HUDEP-2 (cell line): ENCODE measurements around the gene VIT.
A peak's percentile ranks its signal among the peaks of the same experiment; 100 is the strongest.

Source experiments
- DNase-seq, 76 experiments: peaks; one replicate each; lab custom pipeline; 2025; ENCODE audit not compliant: unreplicated experiment in 76 of 76; lab: John Stamatoyannopoulos, UW

The VIT gene, protein sequence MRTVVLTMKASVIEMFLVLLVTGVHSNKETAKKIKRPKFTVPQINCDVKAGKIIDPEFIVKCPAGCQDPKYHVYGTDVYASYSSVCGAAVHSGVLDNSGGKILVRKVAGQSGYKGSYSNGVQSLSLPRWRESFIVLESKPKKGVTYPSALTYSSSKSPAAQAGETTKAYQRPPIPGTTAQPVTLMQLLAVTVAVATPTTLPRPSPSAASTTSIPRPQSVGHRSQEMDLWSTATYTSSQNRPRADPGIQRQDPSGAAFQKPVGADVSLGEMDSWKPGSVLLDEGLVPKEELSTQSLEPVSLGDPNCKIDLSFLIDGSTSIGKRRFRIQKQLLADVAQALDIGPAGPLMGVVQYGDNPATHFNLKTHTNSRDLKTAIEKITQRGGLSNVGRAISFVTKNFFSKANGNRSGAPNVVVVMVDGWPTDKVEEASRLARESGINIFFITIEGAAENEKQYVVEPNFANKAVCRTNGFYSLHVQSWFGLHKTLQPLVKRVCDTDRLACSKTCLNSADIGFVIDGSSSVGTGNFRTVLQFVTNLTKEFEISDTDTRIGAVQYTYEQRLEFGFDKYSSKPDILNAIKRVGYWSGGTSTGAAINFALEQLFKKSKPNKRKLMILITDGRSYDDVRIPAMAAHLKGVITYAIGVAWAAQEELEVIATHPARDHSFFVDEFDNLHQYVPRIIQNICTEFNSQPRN

DNA sequence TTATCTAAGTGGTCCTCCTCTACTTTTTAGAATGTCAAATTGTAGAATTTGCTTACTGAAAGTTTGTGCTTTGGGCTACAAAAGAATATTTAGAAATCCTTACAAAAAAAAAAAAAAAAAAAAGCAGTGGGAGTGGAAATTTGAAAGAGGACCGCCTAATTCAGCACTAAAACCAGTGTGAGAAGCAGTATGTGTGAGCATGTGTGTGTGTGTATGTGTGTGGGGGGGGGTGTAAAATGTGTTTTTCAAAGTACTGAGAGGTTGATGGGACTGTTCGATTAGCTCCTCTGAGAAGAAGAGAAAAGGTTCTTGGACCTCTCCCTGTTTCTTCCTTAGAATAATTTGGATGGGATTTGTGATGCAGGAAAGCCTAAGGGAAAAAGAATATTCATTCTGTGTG, at the start of gene VIT:
VIT (plus strand) TSS at position 175 of the 400 bp plus-strand sequence. CDS start 19,664 bp downstream, outside the sequence.
- no peak for DNase-seq

DNA sequence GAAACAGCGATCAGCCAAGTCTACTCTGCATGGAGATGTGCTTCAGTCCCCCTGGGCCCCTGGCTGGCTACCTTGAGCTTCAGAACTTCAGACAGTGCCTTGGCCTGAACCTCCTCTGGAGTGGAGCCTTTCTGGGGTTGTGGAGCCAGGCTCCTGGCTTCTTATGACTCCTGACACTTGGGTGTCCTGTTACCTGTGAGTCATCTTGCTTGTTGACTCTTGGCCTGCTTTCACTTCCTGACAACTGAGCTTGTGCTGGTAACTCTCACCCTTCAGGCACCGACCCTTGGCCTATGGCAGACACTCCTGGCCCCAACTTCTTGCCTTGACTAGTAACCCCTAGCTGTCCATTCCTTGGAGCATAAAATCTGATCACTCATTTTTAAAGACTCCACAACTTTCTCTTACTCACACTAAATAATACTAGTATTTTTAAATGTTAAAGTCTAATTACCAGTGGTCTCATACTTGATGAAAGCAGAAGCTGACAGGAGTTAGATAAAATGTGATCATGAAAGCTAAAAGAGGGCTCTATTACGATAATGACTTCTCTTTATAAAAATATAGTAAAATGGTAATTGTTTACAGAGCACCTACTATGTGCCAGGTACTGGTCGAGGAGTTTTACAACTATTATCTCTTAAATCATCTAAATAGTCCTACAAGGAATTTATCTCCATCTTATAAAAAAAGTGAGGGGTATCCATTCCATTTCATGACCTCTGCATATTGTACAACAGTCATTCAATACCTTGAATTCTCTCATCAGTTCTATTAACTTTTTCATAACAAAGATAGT, 46.3 kb upstream of the VIT start:
- no peak for DNase-seq

DNA sequence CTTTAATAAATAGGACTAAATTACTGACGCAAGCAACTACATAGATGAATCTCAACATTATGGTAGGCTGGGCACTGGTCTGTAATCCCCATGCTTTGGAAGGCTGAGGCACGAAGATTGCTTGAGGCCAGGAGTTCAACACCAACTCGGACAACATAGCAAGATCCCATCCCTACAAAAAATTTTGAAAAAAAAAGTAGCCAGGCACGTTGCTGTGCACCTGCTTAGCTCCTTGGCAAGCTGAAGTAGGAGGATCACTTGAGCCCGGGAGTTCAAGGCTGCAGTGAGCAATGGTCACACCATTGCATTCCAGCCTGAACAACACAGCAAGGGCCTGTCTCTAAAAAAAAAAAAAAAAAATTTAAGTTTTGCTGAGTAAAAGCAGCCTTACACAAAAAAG, 43.4 kb upstream of the VIT start:
- no peak for DNase-seq

DNA sequence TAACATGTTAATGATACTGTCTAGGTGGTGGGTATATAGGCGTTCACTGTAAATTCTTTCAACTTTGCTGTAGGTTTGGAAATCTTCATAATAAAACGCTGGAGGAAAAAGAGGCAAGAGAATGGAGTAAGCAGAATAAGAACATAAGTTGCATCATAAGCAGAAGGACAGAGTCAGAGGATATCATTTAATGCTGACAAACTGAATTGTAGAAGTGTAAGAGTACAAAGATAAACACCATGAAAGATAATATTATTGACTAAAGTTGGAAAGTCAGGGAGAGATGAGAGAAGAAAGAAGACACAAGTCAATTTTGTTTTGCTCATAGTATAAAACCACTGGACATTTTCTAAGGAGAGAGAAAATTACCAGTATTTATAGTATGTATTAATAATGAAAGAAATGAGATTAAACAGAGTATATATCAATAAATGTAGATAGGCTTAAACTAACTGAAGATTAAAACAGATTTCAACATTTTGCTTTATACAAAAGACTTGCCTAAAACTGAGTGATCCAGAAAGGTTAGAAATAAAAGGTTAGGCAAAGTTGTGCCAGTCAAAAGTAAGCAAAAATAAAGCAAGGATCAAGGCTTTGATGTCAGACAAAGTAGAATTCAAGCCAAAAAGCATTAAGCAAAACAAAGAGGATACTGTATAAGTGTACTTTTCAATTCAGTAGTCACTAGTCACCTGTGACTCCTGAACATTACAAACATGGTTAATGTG, 42.4 kb upstream of the VIT start:
- DNase-seq = no peak

DNA sequence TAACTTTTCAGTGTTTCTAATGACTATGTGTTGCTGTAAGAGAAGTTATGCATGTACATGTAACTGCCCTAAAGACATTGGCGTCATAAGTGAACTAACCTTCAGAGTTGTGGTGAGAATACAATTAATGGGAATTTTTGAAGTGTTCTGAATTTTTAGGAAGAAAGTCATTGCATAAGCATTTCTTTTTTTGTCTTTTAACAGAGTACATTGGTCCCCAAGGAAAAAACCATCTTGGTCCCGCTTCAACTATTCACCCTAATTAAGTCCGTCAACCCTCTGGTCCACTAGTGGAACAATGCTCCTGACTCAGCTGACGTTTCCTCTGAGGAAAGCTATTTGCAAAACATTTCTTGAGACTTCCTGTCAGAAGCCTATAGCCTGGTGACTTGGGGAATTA, 41.1 kb upstream of the VIT start:
- no peak for DNase-seq

DNA sequence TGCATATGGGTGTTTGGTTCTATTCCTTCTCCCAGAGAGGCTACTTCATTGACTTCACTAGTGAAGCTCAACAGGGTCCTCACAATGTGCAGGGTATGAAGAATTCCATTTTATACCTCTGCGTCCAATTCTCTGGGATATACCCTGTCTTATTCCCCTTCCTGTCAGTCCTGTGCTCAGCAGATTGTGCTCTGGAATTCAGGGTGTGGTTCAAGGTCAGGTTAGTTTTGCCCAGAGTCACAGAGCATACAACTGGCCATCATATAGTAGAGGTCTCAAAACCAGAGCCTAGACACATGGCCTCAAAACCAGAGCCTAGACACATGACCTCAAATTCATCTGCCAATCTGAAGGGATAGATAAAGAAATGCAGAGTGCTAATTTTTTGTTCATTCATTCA, 38.8 kb upstream of the VIT start:
- DNase-seq = no peak

DNA sequence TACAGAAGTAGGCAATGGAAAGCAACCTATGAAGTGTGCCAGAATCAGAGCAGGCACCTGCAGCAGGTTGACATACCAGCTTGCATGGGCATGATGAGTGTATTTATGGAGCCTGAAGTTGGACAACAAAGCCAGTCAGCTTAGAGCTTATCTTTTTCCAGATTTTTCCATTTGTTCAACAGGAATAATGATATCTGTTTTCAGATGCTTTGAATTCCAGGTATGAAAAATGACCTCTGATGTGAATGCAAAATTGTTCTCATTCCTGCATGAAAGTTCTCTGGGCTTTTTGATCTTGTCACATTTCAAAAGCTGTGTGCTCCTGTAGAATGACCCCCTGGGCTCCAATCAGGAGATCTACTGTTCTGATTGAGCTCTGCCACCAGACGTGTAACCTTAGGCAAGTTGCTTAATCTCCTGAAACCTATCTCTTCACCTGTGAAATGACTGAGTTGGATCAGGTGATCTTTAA, 38.2 kb upstream of the VIT start:
- DNase-seq = no peak

DNA sequence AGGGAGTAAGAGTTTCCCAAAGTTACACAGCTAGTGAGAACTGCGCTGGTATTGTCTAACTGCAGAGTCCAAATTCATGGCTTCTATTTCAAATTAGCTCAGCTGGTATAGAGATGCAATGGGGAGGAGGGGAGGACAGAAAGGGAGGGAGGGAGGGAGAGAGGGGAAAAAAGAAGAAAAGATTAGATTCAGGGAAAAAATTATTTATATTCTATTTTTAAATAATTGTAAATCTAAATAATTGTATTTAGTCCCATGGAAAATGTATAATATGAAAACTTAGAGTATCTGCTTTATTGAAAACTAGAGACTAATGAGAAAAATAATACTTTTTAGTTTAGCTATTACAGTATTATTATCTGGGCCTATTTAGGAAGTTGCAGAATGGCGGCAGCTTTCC, 37.3 kb upstream of the VIT start:
- DNase-seq = no peak

DNA sequence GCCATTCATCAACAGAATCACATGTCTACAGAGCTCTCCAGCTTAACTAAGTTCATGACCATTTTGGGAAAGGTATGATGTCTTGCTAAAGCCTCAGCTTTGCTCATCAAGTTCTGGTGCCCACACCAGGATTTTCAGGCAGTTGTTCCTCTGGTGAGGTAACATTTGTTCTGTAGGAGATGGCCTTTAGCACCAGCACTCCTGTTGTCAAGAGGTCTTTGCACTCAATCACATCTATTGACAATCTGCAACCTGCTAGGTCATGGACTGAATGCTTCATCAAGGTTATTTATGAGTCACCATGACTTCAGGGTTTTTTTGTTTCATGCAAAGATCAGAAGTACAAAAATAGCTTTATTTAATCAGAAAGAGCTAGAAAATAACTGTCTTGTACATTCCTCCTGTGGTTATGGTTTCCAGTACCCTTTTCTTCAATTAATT, 36.6 kb upstream of the VIT start:
- no peak for DNase-seq

DNA sequence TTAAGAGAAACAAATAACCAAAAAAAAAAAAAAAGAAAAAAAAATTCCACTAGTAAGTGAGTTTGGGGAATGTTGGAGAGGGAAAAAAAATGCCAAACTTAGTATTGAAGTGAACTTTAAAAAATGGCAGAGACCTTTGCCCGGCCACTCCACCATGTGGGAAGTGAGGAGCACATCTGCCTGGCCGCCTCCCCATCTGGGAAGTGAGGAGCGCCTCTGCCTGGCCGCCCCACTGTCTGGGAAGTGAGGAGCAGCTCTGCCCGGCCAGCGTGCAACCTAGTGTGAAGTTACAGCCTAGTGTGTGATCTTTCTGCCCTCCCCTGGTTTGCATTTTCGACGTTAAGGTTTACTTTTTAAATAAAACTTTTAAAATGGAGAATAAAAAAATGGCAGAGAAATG, 33.9 kb upstream of the VIT start:
- DNase-seq = no peak

DNA sequence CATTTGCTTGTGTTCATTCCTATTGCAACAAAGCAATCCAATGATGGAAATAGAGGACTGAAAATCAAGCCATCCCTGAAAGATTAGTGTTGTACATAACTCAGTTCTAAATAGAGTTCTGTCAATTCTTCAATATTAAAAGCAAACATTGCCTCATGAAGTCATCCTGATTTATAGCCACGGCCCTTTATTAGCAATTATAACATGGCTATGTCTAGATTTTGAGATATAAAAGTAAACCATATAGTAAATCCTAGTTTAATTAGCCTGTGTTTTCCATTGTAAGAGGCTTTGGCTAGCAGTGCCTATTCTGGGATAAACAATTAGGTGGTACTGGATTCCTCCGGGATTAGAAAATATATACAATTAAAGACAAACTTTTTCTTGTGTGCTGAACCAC, 33.2 kb upstream of the VIT start:
- no peak for DNase-seq

DNA sequence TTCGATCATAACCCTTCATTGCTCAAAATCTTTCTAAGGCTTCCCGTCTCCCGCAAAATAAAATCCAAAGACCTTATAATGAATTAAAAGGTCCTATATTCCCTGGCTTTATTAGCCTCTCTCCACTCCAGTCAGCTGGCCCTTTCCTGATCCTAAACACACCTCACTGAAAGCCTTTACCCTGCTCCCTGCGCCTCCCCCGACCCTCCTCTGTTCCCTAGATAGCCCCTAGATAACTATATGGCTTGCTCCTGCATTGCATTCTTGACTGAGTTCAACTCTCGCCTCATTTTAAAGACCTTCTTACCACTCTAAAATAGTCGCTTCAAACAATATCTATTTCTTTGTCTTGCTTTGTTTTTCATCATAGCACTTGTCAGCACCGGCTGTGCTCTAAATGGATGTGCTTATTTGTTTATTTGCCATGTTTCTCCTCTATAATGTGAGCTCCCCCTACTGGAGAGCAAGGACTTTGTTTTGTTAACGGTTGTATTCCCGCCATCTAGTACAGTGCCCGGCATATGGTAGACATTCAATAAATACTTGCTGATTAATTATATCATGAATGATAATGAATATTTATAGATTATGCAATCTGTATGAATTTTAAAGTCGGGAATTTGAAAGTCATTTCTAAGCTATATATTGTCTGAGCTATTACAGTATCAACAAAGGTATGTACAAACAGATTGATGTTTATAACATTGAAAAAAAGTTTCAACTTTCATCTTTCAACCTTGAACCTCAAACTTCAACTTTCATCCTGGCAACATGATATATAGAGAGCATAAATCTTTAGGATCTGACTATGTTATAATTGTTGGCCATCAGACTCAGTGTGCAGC, 32.4 kb upstream of the VIT start:
- DNase-seq = peak in 28 of 76 experiments; percentile 1 to 47 (median 18)

DNA sequence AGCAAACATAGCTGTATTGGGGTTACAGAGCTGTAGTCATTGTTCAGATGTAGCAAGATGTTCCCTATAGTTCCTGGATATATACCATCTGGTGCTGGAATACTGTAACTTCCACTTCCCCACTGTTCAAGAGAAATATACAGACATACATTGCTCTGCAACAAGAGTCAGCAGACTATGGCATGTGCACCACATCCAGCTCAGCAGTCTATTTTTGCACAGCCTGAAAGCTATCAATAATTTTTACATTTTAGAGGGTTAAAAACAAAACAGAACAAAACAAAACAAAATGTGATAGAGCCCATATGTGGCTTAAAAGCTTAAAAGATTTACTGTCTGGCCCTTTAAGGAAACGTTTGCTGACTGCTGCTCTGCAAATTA, 31.8 kb upstream of the VIT start:
- no peak for DNase-seq

DNA sequence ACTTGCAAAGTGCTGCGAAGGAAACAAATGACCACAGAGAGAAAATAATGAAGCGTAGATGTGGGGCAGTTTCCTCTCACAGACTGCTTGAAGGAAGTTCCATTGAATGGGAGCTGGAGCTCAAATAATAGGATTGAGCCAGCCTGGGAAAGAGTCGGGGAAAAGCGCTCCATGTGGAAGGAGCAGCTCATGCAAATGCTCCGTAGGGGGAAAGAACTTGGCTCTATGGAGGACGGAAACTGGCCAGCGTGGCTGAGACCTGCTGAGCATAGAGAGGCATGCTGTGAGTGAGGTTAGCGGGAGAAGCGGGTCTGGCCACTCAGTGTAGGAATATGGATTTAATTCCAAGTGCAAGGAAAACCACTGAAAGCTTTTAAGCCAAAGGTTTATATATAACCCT, 28.6 kb upstream of the VIT start:
- no peak for DNase-seq

DNA sequence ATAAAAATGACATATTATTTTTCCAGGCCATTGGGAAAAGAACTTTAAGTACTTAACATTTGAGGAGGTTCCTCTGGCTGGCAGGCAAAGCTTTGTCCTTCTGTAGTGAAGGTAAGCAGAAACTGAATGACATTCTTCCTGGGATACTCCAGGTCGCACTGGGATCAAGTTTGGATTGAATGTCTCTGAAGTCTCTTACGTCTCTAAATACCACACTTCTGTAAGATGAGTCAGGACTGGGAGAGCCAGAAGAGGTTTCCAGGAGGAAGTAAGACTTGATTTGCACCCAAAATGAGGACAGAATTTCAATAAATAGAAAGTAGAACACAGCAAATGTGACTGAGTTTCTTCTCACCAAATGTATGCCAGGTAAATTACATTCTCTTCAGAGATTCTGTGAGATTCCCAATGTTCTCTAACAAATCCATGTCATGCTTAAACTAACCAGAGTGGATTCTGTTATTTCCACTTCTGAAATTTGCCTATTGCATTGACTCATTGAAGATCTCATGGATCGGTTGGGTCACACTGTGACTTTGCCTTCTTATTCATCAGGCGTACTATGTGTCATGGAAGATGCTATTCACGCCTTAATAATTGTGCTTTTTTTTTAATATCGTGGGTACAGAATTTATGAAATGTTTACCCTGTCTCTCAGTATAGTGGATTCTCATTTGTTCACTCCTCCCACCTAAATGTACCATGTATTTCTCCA, 25.5 kb upstream of the VIT start:
- no peak for DNase-seq

DNA sequence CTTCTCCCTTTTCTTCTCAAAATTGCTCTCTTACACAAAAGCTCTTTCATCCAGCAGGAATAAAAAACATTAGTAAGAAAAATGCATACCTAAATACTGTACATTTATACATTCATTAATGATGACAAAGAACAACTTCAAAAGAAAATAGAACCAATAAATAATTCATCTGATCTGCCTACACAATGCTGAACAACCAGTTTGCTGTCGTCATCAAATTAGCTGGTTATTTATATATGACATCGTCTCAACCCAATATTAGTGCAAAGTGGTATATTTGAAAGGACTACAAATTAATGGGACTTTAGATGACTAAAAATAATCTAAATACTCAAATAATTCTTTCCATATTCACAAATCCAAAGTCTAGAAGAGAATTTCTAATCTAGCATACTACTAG, 24.8 kb upstream of the VIT start:
- DNase-seq = no peak

DNA sequence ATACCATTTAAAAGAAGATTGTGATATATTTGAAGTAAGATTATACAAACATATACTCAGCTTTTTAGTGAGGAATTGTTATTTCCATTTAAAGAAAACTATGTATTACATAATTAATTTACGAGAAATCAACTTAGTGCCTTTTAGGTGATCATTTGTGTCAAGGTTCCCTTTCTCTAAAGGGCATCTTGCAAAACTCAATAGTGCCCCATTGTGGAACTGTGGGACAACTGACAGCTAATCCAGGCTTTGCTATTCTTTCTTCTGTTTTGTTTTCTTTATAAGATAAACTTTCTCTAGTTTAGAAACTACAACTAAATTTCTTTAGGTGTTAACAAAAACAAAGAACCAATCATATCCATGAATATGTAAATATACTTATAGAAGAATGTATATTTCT, 24.3 kb upstream of the VIT start:
- DNase-seq = peak in 5 of 76 experiments; percentile 4 to 8 (median 6)

DNA sequence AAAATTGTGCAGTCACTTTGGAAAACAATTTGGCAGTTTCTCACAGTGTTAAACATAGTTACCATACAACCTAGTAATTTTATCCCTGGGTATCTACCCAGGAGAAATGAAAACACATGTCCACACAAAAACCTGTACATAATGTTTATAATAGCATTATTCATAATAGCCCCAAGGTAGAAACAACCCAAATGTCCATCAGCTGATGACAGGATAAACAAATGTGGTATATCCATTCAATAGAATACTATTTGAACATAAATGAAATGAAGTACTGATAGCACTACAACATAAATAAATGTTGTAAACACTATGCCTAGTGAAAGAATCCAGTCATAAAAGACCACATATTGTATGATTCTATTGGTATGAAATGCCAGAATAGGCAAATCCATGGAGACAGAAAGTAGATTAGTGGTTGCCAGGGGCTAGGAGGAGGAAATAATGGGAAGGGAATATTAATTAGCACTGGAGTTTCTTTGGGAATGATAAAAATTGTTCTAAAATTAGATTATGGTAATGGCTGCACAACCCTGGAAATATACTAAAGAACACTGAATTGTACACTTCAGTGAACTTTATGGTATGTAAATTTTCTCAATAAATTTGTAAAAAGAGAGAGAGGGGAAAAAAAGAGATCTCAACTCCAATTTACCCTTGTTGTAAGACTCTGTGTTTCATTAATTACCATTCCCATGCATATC, 20.8 kb upstream of the VIT start:
- DNase-seq = no peak

DNA sequence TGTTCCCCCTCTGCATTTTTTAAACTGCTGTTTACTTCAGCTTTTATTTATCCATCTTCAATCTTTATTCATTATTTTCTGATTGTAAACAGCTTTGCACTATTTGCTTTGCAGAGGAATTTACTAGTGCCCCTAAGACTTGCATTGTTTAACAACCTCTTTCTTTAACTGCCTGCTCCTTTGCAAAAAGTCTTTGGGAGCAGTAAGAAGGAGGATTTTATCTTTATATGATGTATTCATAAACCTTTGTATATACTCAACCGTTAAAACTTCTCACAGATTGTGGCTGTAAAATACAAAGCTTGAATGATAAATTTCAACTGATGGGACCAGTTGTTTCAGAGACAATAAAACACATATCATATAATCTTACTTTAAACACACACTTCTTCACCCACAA, 20.1 kb upstream of the VIT start:
- no peak for DNase-seq
